ENCODE measurements around the gene EIF2B4.

GRCh38 chr2:27370816-27371620 lies 880 bp upstream of the EIF2B4 start:
- TF ChIP-seq, protein P1, sequence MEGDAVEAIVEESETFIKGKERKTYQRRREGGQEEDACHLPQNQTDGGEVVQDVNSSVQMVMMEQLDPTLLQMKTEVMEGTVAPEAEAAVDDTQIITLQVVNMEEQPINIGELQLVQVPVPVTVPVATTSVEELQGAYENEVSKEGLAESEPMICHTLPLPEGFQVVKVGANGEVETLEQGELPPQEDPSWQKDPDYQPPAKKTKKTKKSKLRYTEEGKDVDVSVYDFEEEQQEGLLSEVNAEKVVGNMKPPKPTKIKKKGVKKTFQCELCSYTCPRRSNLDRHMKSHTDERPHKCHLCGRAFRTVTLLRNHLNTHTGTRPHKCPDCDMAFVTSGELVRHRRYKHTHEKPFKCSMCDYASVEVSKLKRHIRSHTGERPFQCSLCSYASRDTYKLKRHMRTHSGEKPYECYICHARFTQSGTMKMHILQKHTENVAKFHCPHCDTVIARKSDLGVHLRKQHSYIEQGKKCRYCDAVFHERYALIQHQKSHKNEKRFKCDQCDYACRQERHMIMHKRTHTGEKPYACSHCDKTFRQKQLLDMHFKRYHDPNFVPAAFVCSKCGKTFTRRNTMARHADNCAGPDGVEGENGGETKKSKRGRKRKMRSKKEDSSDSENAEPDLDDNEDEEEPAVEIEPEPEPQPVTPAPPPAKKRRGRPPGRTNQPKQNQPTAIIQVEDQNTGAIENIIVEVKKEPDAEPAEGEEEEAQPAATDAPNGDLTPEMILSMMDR (conservative IDR thresholded peaks at IDR 0.05; ENCODE audit: low read depth, low read length): no peak
- TF ChIP-seq EZH2 (IDR thresholded peaks at IDR 0.05; ENCODE audit: borderline replicate concordance, low read depth, low read length, poor library complexity, severe bottlenecking): no peak

Data from A673 (cell line).